A549 (cell line): ENCODE data around the gene TLR6.

Source experiments
- CEBPB ChIP-seq, 2 experiments: fragments of >200 bp in 1 of 2; sonication (Bioruptor Twin) in 1 of 2; formaldehyde crosslinking in 1 of 2; IDR thresholded peaks; 2 replicates each; pipeline ENCODE4 v1.6.1; 2012 to 2016
- EP300 ChIP-seq, 2 experiments: fragments of >200 bp; sonication (Bioruptor Twin); formaldehyde crosslinking; IDR thresholded peaks; 2 replicates in 1 of 2; 3 replicates in 1 of 2; pipeline ENCODE4 v1.6.1; 2016 to 2017
- HDAC2 ChIP-seq: fragments of 200-600 bp; sonication (generic); IDR thresholded peaks from 2 replicates; pipeline ENCODE4 v1.6.1; 2016
- JUN ChIP-seq, 2 experiments: fragments of >200 bp; sonication (Bioruptor Twin); formaldehyde crosslinking; IDR thresholded peaks; 2 replicates in 1 of 2; 3 replicates in 1 of 2; pipeline ENCODE4 v1.6.1; 2016 to 2017
- JUNB ChIP-seq: fragments of >200 bp; sonication (Bioruptor Twin); formaldehyde crosslinking; IDR thresholded peaks from 2 replicates; pipeline ENCODE4 v1.6.1; 2016
- POLR2A ChIP-seq: IDR thresholded peaks from 2 replicates; pipeline ENCODE4 v1.6.1; 2012; ENCODE audit warnings: mild to moderate bottlenecking, low read length
- RAD21 ChIP-seq, 2 experiments: fragments of >200 bp in 1 of 2; sonication (Bioruptor Twin) in 1 of 2; formaldehyde crosslinking in 1 of 2; IDR thresholded peaks in 1 of 2; conservative IDR thresholded peaks in 1 of 2; 2 replicates in 1 of 2; 3 replicates in 1 of 2; pipeline ENCODE4 v1.6.1; 2012 to 2018; ENCODE audit warnings: inconsistent platforms in 1 of 2
- RFX5 ChIP-seq: fragments of 450-650 bp; IDR thresholded peaks from 2 replicates; pipeline ENCODE4 v1.7.1; 2014; ENCODE audit warnings: antibody characterized with exemption, mild to moderate bottlenecking, moderate library complexity
- SMC3 ChIP-seq: fragments of >200 bp; sonication (Bioruptor Twin); formaldehyde crosslinking; IDR thresholded peaks from 3 replicates; pipeline ENCODE4 v1.6.1; 2018; ENCODE audit warnings: inconsistent platforms
- SREBF2 ChIP-seq: fragments of 450-650 bp; IDR thresholded peaks from 2 replicates; pipeline ENCODE4 v1.6.1; 2014; ENCODE audit warnings: mild to moderate bottlenecking, moderate library complexity
- TF ChIP-seq, protein P1 (sequence below): fragments of >200 bp; sonication (Bioruptor Twin); formaldehyde crosslinking; IDR thresholded peaks from 3 replicates; pipeline ENCODE4 v1.5.1; 2016

DNA sequence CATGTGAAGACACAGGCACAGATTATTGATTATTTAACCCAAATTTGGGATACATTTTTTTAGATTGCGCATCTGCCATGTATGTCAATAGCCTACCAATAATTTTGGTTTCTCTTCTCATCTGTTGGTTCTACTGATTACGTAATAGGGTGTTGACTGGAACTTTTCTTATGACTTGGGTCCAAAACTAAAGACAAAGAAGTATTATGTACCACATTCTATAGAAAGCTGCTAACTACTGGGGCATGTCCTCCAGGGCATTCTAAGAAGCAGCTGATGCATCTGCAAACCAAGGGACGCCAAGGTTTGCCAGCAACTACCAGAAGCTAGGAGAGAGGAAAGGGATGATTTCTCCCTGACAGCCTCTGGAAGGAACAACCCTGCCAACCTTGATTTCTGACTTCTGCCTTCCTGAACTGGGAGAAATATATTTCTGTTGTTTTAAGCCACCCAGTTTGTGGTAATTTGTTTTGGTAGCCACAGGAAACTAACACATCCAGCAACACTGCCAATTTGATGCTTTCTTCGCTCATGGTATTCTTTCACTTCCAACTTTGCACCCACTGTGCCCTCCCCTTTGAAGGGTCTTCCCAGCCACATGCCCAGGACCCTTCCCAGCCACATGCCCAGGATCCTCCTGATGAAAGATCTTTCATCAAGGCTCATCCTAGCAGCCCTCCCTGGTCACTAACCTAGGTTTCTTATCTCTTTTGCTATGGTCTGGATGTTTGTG lies 36.1 kb downstream of the TLR6 start:
- TF ChIP-seq EP300 (IDR thresholded peaks at IDR 0.05) (no peak), HDAC2 (no peak), RAD21 (conservative IDR thresholded peaks at IDR 0.05 in 1 of 2, IDR thresholded peaks at IDR 0.05 in 1 of 2) (no peak), RFX5 (no peak), JUN (IDR thresholded peaks at IDR 0.05) (no peak), POLR2A (no peak), SREBF2 (no peak), SMC3 (no peak), JUNB (no peak), CEBPB (IDR thresholded peaks at IDR 0.05) (no peak)
- TF ChIP-seq, protein P1, sequence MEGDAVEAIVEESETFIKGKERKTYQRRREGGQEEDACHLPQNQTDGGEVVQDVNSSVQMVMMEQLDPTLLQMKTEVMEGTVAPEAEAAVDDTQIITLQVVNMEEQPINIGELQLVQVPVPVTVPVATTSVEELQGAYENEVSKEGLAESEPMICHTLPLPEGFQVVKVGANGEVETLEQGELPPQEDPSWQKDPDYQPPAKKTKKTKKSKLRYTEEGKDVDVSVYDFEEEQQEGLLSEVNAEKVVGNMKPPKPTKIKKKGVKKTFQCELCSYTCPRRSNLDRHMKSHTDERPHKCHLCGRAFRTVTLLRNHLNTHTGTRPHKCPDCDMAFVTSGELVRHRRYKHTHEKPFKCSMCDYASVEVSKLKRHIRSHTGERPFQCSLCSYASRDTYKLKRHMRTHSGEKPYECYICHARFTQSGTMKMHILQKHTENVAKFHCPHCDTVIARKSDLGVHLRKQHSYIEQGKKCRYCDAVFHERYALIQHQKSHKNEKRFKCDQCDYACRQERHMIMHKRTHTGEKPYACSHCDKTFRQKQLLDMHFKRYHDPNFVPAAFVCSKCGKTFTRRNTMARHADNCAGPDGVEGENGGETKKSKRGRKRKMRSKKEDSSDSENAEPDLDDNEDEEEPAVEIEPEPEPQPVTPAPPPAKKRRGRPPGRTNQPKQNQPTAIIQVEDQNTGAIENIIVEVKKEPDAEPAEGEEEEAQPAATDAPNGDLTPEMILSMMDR = no peak
